ENCODE results near the gene NT5DC3. TPM values are rescaled to one million over a fixed set of nuclear protein-coding genes. Genes with fewer than 3 reads are reported as not detected.

The NT5DC3 gene
- total and polyA plus RNA-seq, 11 donors, result 0.95 to 6.3 (median 3.7) TPM

- no peak for ATAC-seq
- H3K36me3 ChIP-seq, result no peaks in the 10 kb centered on the region
- WGBS, 4 donors, result 70 to 89% (median 85%) methylated on average over 3 of the region's 3 CpGs
- peaks cover 0 to 10% (median 0%) of the 10 kb centered on the region in 12 donors for H3K9me3 ChIP-seq
- no peak overlapping the region for H3K4me3 ChIP-seq
- no peaks in the 10 kb centered on the region for H3K27me3 ChIP-seq
- TF ChIP-seq POLR2A (IDR thresholded peaks at IDR 0.05), result no peak
- no peak for TF ChIP-seq CTCF (IDR thresholded peaks at IDR 0.05)
- DNase-seq, result no peak
- peaks cover 0 to 24% (median 0%) of the 10 kb centered on the region in 12 donors for H3K4me1 ChIP-seq
- H3K27ac ChIP-seq, result no peak overlapping the region
- intact Hi-C loops (cut with DNase I), result no loop called here
Observed at GRCh38 chr12:103824845-103825244, 16.2 kb downstream of the NT5DC3 start.

GRCh38 chr12:103824290-103824689, 16.7 kb downstream of the NT5DC3 start:
- TF ChIP-seq CTCF (IDR thresholded peaks at IDR 0.05) (no peak), POLR2A (IDR thresholded peaks at IDR 0.05) (no peak)
- ATAC-seq, result no peak
- DNase-seq, result no peak
- 81 to 96% (median 95%) methylated on average over 3 of the region's 3 CpGs for WGBS, 4 donors
- peak overlapping the region in 1 of 12 donors; percentile 8 for H3K27ac ChIP-seq
- no peaks in the 10 kb centered on the region for H3K27me3 ChIP-seq
- peaks cover 0 to 20% (median 0%) of the 10 kb centered on the region in 12 donors for H3K4me1 ChIP-seq
- H3K36me3 ChIP-seq, result no peaks in the 10 kb centered on the region
- H3K4me3 ChIP-seq, result no peak overlapping the region
- peaks cover 0 to 10% (median 0%) of the 10 kb centered on the region in 12 donors for H3K9me3 ChIP-seq
- intact Hi-C loops (cut with DNase I), result no loop called here

- TF ChIP-seq POLR2A (IDR thresholded peaks at IDR 0.05), result no peak
- no peak for TF ChIP-seq CTCF (IDR thresholded peaks at IDR 0.05)
- no peak for DNase-seq
- H3K27me3 ChIP-seq, result no peaks in the 10 kb centered on the region
- intact Hi-C loops (cut with DNase I), result no loop called here
- H3K36me3 ChIP-seq, result no peaks in the 10 kb centered on the region
- H3K27ac ChIP-seq, result no peak overlapping the region
- peaks cover 0 to 10% (median 0%) of the 10 kb centered on the region in 12 donors for H3K9me3 ChIP-seq
- no peak overlapping the region for H3K4me3 ChIP-seq
- H3K4me1 ChIP-seq, result peaks cover 0 to 16% (median 0%) of the 10 kb centered on the region in 12 donors
- ATAC-seq, result no peak
Observed at GRCh38 chr12:103823871-103824270, 17.2 kb downstream of the NT5DC3 start.

GRCh38 chr12:103821773-103822172, 19.3 kb downstream of the NT5DC3 start:
- TF ChIP-seq CTCF (IDR thresholded peaks at IDR 0.05) (no peak), POLR2A (IDR thresholded peaks at IDR 0.05) (no peak)
- Histone ChIP-seq H3K9me3 (peaks cover 0 to 10% (median 0%) of the 10 kb centered on the region in 12 donors), H3K27ac (peak overlapping the region in 1 of 12 donors; percentile 28), H3K36me3 (no peaks in the 10 kb centered on the region), H3K4me3 (no peak overlapping the region), H3K27me3 (no peaks in the 10 kb centered on the region), H3K4me1 (peaks cover 0 to 3% (median 0%) of the 10 kb centered on the region in 12 donors)
- WGBS, 4 donors, result 35 to 99% (median 95%) methylated on average over 1 of the region's 1 CpG
- no peak for DNase-seq
- intact Hi-C loops (cut with DNase I), result no loop called here
- ATAC-seq, result no peak
